OCI-LY1 (cell line): Measurements from ENCODE around the gene DBNL.

ENCODE experiments used
- CTCF ChIP-seq: fragments of 200-600 bp; sonication (generic), shearing (Covaris generic); IDR thresholded peaks from 2 replicates; pipeline ENCODE4 v1.5.1; 2017; ENCODE audit warnings: mild to moderate bottlenecking, antibody characterized with exemption, low read length, moderate library complexity, mixed read lengths
- EZH2 ChIP-seq: fragments of 200-600 bp; sonication (generic), shearing (Covaris generic); IDR thresholded peaks from 2 replicates; pipeline ENCODE4 v1.8.0; 2017; ENCODE audit warnings: borderline replicate concordance, mixed run types, mild to moderate bottlenecking, antibody characterized with exemption, low read length, moderate library complexity, mixed read lengths

GRCh38 chr7:44087911-44088838 lies 43.7 kb downstream of the DBNL start:
- TF ChIP-seq CTCF: no peak
- TF ChIP-seq EZH2: no peak
